ENCODE results near the gene MAP7. TPM values are rescaled to one million over a fixed set of nuclear protein-coding genes. Genes with fewer than 3 reads are reported as not detected.
"Not testable (repeated sequence)": the region's sequence is repeated elsewhere in the genome, so short reads cannot be mapped to it uniquely, and the experiment has no call there.

Gene MAP7
- total RNA-seq, 1 experiment from 2014 or later, result 1.1 TPM

- no peak for DNase-seq (ENCODE audit: low read depth)
These were observed 81.5 kb downstream of the MAP7 start for GRCh38 chr6:136468711-136469110.

GRCh38 chr6:136467186-136467585 is 83.0 kb downstream of the MAP7 start:
- DNase-seq (ENCODE audit: low read depth), result no peak

DNA sequence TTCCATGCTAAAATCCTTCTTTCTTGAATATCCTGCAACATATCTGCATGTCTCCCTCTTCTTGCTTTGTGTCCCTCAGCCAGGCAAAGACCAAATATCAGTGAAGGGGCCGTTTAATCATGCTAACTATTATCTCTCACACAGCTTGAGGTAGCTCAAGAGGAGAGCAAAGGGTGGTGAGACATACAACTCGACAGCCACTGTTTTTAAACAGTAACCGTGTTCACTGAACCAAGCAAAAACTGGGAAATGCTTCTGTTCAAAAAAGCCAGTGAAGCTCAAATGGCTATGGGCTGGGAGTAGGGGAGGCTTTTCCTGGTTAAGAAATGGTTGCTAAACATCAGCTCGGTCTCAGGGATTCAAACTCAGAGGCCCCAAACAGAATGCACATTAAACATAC is 83.4 kb downstream of the MAP7 start:
- DNase-seq (ENCODE audit: low read depth), result no peak

- no peak for DNase-seq (ENCODE audit: low read depth)
These were observed 84.4 kb downstream of the MAP7 start for GRCh38 chr6:136465766-136466303.

- no peak for DNase-seq (ENCODE audit: low read depth)
These were observed 85.3 kb downstream of the MAP7 start for GRCh38 chr6:136464874-136465273.

DNA sequence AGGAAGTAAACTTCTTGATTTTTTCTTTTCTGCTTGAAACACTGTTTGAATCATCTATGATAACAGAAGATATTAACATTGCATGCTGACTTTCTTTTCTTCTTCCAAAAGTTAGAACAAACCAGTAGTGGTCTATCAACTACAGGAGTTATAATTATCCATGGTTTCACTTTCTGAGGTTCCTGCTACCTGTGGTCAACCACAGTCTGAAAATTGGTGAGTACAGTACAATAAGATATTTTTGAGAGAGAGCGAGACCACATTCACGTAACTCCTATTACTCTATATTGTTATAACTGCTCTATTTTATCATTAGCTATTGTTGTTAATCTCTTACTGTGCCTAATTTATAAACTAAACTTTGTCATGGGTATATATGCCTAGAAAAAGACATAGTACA is 86.1 kb downstream of the MAP7 start:
- DNase-seq (ENCODE audit: low read depth), result no peak

- DNase-seq (ENCODE audit: low read depth), result no peak
These were observed 86.5 kb downstream of the MAP7 start for GRCh38 chr6:136463743-136464142.

DNA sequence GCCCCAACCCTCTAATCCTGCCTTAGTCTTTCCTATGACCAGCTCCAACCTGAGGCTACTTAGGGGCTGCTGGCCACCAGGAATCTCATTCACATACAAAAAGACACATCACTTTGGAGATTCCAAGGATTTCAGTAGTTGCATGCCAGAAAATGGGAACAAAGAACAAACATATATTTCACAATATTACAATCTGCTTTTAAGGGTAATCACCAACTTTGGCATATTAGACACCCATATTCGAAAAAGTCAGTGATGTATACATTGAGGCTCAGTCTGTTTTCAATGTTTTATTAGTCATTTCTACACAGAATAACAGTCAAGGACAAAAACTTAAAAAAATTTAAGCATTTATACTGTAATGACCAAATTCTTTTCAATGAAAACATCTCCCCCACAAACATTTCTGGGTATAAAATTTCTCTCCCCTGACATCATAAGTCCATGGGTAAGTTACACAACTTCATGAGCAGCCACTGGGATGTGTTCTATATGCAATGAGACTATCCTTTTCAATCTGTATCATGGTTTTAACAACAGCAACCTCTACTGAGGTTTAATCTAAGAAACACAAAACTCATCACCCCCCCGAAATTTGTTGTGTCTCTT is 103.5 kb downstream of the MAP7 start:
- no peak for DNase-seq (ENCODE audit: low read depth)

DNA sequence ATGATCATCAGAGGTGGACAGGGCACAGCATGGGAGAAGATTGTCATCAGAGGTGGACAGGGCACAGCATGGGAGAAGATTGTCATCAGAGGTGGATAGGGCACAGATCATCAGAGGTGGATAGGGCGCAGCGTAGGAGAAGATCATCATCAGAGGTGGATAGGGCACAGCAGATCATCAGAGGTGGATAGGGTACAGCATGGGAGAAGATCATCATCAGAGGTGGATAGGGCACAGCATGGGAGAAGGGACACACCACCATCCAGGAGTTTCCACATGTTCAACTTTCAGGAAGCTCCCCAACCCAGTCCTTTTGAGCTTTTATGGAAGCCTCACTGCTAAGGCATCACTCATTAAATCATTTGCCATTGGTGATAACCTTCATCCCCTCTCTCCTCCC is 104.1 kb downstream of the MAP7 start:
- no peak for DNase-seq (ENCODE audit: low read depth)

- no peak for DNase-seq (ENCODE audit: low read depth)
These were observed 105.2 kb downstream of the MAP7 start for GRCh38 chr6:136445063-136445462.

DNA sequence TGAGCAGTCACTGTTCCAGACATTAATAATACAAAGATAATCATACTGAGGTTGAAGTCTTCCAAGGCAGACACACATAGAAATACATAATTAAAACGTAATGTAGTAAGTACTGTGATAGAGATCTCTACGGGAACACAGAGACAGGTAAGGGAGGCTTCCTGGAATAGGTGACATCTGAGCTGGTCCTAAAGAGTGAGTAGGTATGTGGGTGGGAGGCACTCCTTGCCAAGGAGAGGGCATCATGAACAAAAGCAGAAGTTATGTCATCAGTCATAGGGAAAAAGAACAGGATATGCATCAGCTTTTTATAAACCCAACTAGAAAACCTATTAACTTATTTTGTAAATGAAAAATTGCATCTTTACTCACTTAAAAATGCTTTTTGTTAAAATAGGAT is 110.0 kb downstream of the MAP7 start:
- no peak for DNase-seq (ENCODE audit: low read depth)

- no peak for DNase-seq (ENCODE audit: low read depth)
These were observed 110.6 kb downstream of the MAP7 start for GRCh38 chr6:136439514-136440190.

DNA sequence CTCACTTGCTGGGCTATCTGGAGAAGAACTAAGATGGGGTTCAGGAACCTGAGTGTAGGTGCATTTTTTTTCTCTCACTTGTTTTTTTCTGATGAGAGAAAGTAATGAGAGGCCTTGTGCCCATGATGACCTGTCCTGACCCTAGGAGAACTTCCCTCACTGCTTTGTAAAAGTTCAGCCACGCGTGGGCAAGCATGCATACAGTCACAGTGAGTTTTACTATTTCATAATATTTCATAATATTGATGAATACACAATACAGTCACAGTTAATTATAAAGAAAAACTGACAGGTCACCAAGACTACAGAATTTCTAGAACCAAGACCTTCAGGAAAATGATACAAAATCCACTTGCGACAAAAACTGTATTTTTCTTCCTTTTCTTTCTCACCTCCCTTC is 111.8 kb downstream of the MAP7 start:
- DNase-seq (ENCODE audit: low read depth), result no peak

DNA sequence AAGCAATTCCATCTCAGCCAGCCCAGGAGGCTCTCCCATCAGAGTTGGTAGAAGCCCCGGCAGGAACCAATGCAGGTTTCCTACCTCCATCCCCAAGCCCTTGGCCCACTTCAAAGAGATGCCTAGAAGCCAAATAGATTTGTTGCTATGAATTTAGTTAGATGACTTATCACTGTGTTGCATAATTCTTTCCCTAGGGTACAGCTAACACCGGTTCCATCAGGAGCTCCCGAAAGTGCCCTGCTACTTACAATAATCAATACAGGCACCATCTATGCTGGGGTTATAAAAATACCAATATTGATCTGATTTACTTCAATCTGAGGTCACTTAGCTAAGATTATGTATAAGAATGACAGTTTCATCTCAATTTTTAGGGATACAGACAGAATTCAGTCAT is 113.0 kb downstream of the MAP7 start:
- DNase-seq (ENCODE audit: low read depth), result no peak

DNA sequence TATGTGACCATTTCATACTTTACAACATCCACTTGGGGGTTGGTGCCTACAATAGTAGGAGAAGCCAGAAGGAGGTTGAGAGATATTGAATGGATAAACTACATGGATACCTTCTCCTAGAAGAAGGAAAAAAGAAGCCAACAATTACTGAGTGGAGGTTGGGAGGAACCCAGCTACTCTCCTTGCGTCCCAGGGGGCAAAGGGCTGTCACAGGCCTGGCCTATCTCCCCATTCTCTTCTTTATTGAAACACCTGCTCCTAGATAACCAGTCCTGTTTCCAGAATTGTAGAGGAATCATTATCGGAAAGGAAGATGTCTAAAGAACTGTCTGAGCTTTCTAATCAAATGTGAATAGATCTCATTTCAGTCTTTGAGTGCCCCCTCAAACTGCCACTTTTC is 115.1 kb downstream of the MAP7 start:
- no peak for DNase-seq (ENCODE audit: low read depth)

GRCh38 chr6:136431306-136431705 is 118.9 kb downstream of the MAP7 start:
- DNase-seq (ENCODE audit: low read depth), result not testable (repeated sequence)

- no peak for DNase-seq (ENCODE audit: low read depth)
These were observed 120.8 kb downstream of the MAP7 start for GRCh38 chr6:136429264-136430065.

DNA sequence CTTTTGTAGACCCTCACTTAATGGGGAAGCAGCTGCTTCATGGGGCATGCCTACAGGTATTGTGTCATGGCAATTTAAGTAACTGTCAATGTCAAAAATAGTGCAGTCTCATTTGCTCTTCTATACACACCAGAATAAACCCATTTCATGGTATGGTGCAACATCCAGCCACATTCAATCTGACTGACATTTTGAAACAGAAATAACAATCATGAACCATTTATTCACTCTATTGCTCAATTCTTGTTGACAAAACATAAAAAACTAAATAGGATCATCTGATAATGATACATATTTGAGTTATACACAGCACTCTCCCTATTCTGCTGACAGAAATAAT is 122.9 kb downstream of the MAP7 start:
- DNase-seq (ENCODE audit: low read depth), result no peak

GRCh38 chr6:136426627-136427377 is 123.4 kb downstream of the MAP7 start:
- DNase-seq (ENCODE audit: low read depth), result no peak

- no peak for DNase-seq (ENCODE audit: low read depth)
These were observed 124.4 kb downstream of the MAP7 start for GRCh38 chr6:136425793-136426192.

DNA sequence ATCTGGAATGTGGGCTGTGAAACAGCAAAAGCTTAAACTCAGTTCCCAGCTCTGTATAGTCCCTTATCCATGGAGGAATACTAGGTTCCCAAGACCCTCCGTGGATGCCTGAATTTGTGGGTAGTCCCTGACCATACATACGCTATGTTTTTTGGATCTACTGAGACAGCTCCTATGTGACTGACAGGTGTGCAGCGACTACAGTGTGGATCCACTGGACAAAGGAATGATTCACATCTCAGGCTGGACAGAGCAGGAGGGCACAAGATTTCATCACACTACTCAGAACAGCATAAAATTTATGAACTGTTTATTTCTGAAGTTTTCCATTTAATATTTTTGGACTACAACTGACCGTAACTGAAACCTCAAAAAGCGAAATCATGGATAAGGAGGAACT is 125.3 kb downstream of the MAP7 start:
- DNase-seq (ENCODE audit: low read depth), result no peak

DNA sequence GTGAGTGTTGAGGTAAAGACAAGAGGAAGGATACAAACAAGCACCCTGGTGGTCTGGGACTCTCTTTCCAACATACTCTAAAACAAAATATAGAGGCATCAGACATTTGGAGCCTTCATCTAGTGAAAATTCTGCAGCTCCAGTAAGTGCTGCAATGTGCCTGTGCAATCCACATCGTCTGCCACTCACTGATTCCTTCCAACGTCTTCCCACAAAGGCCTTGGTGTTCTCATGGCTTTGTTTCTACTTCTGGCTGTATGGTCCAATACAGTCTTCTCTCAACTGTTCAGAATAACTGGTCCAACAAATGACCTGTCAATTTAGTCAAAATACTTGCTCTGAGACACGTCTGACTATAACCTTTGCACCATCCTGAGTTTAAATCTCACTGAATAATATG is 125.8 kb downstream of the MAP7 start:
- no peak for DNase-seq (ENCODE audit: low read depth)

Measured in Daoy (cell line).